NCI-H446 treated with DMSO at 0.1 percent for 48 hours (cell line): ENCODE results near the gene ATG13.

Experiments
- DNase-seq: peaks from one replicate; lab custom pipeline; 2025; lab: John Stamatoyannopoulos, UW

Gene ATG13

GRCh38 chr11:46676436-46677158 lies 59.2 kb downstream of the ATG13 start:
- DNase-seq = no peak

DNA sequence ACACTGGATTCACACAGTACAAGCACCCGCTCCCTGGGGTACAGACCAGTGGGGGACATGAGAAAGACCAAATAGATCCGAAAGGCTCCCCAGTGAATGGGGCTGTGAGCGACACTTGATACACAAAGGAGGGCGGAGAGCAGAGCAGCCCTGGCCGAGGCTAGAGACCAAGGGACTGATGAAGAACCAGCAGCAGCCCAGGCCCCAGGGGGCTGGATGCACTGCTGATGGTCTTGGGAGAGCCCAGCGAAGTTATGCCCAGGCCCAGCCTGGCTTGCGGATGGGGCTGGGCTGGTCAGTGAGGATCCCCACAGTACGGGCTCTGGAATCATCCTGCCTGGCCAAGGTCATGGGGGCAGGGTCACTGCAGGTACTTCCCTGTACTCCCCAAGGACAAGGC lies 59.8 kb downstream of the ATG13 start:
- DNase-seq = no peak

- no peak for DNase-seq
Observed at GRCh38 chr11:46677991-46678740, 60.8 kb downstream of the ATG13 start.

DNA sequence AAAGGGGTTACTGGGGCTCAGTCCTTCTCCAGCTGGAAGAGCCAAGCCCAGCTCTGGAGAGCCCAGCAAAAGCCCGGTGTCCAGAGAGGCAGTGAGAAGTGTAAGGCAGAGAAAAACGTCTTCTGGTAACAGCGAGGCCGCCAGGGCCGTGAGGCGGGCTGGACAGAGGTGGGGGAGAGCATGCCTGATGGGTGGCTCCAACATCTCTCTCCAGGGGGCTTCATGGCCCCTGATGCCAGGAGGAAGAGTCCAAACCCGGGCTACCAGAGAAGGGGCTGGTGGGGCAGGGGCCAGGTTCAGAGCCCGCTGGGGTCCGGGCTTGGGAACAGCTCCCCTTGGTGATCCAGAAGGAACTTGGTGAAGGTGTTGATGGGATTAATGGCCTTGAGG lies 61.4 kb downstream of the ATG13 start:
- DNase-seq = no peak

DNA sequence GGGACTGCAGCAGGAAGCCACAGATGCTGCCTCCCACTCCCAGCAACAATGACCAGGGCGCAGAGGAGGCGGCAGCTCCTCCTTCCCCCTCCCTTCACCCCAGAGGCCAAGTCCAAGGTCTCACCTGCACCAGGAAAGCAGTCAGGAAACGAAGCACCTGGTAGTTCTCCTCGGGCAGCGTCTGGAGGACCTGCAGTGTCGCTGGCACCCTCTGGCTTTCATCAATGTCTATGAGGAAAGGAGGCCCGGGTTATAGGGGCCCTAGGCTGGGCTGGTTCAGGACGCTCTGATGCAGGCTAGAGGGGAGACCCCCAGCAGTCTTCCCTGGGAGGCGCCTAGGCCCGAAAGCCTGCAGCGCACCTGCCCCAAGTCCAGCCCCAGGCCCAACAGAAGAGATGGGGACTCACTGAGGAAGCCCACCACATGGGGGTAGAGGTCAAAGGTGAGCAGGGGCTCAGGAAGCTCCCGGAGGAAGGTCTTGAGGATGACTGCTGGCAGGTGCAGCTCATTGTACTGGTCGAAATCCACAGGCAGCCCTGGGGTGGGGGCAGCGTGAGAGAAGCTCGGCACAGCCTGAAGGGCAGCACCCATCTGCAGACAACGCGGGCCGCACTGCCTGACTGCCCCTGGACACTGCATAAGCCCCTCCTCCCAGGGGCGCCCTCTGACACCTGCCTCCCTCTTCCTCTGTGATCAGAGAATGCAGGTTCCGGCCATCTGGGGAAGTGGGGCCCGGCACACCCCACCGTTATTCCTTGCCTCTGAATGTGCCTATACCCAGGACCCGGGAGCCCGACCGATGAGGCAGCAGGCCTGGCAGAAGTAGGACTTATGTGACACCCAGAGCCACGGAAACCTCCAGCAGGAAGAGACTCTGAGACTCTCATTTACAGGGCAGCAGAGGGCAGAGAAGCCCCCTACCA lies 62.1 kb downstream of the ATG13 start:
- no peak for DNase-seq

DNA sequence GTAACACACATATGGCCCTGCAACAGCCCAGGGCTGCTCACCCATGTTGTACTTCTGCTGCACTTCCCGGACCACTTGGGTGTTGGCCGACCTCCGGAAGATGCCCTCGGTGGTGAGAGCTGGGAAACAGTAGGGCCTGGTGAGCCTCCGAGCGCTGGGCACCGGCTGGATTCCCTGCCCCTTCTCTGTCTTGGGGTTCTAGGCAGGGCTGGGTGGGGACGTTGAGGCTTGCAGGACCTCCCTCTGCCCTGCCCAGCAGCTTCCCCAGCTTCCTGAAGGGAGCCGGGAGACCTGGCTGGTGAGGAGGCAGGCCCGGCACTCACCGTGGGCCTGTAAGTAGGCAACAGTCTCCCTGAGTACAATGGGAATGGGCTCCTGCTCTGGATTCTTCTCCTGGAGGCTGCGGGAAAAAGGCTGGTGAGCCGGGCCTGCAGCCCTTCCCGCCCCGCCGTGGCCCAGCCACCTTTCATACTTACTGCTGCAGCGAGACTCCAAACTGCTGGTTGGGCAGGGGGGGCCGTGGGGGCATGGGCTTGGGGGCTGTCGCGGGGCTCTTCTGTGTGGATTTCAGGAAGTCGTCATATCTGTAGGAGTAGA lies 62.9 kb downstream of the ATG13 start:
- DNase-seq = no peak

- no peak for DNase-seq
Observed at GRCh38 chr11:46680815-46681214, 63.5 kb downstream of the ATG13 start.

DNA sequence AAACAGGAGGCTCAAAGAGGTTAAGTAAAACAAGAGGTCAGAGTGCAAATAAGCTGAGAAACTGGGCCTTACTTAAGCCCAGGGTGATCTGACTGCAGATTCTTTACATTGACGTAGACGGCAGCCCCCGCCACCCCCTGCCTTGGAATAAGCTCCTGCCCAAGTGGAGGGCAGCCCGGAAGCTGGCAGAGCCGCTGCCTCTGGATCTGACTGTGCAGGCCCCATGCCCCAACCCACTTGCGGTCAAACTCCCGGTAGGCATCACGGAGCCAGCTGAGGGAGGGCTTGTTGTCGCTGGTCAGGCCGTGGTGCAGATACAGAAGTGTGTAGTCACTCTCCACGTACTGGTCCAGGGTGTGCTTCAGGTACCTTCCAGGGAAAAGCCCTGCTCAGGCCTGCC lies 64.5 kb downstream of the ATG13 start:
- no peak for DNase-seq

DNA sequence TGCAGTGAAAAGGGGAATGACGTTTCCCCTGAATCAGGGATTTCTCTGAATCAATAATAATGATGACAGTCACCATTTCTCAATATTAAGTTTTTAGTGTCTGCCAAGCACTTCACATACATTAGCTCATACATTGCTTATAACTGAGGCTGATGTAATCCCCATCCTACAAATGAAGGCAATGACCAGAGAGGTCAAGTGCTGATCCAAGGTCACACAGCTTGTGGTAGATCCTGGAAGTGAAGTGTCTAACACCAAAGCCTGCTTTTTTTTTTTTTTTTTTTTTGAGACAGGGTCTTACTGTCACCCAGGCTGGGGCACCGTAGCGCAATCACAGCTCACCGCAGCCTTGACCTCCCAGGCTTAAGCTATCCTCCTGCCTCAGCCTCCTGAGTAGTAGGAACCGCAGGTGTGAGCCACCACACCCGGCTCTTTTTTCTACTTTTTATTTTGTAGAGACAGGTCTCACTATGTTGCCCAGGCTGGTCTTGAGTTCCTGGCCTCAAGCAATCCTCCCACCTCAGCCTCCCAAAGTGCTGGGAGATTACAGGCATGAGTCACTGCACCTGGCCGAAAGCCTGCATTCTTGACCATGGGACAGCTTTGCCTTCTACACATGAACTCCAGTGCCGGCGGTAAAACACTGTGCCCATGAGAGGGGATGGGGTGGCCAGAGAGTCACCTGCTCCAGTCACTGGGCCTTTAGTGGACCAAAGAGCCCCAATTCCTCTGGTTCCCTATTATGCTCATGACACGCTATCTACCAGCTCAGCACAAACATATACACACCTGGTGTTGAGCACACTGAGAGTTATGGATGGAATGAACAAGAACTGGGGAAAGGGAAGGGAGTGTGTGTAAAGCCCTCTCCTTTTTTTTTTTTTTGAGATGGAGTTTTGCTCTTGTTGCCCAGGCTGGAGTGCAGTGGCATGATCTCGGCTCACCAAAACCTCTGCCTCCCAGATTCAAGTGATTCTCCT lies 65.7 kb downstream of the ATG13 start:
- no peak for DNase-seq

- DNase-seq = no peak
Observed at GRCh38 chr11:46684367-46684766, 67.0 kb downstream of the ATG13 start.

GRCh38 chr11:46686886-46687795 lies 69.8 kb downstream of the ATG13 start:
- peak; percentile 49 for DNase-seq

GRCh38 chr11:46690702-46691101 lies 73.3 kb downstream of the ATG13 start:
- no peak for DNase-seq

- no peak for DNase-seq
Observed at GRCh38 chr11:46692450-46692849, 75.1 kb downstream of the ATG13 start.

DNA sequence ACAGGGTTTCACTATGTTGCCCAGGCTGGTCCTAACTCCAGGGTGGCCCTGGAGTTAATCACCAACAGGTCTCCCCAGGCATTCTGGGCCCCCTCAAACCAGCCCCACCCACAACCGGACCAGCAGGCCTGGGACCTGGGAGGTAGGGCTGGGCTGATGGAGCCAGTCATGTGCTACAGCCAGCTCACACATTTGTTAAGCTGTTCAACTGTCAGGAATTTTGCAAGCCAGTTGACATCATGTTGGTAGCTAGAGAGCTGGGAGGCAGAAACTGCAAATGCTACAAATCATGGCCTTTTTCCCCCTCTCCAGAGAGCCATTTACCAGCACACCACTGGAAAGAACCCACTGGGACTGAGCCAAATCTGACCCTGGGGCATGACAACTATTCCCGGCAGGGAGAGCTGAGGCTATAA lies 76.3 kb downstream of the ATG13 start:
- no peak for DNase-seq

DNA sequence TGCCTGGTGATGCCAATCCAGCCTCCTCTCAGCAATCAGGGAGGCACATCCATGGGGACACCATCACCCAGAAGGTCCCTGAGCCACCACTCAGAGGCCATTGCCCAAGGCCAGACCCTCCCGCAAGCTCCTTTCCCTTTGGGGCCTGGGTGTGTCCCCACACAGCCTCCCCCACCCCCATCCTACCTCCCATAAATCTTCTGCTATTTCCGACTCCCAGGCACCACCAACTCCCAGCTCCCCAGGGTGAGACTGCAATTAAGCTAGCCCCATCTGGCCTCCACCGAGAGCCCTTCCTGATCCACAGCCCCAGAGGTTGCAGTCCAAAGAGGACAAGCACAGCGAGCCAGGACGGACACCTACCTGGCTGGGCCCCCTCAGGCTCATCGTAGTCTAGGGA lies 76.7 kb downstream of the ATG13 start:
- no peak for DNase-seq

- no peak for DNase-seq
Observed at GRCh38 chr11:46694607-46695006, 77.3 kb downstream of the ATG13 start.

DNA sequence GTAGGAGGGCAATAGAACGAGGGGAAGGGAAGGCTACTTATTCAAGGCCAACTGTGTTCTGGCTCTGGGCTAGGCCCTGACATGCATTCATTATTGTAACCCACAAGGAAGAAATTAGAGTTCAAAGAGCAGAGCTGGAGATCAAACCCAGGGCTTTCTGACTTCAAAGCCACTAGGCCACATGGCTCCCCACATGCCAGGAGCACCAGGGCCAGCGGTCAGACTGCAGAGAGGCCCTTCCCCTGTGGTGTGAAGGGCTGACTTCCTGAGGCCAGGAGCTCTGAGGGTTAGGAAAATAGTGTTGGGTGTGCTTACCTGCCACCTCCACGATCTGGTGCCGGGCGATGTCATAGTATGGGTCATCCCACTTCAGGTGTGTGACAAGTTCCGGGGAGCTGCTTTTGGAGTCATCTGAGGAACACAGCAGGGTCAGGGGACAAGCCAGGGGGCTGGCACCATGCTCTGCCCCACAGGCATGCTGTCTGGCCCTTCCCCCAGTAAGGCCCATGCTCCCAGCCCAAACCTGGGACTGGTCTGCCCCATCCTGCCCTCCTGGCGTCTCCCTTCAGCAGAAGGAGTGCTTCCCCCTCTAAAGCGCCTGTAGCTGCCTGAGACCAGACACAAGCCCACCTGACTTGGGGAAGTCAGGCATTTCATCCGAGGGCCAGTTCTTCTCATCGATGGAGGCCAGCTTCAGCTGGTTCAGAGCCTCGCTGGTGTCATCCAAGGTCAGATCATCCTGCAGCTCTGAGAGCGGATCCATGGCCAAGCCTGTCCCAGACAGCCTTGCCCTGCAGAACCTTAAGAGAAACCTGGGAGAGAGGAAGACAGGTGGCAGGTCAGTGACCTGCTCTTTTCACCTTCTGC lies 78.2 kb downstream of the ATG13 start:
- DNase-seq = no peak

- peak; percentile 55 for DNase-seq
Observed at GRCh38 chr11:46696212-46696558, 78.8 kb downstream of the ATG13 start.

- no peak for DNase-seq
Observed at GRCh38 chr11:46697303-46697702, 80.0 kb downstream of the ATG13 start.
